NT2/D1 (cell line): ENCODE measurements around the gene MKLN1.

Experiments
- SUZ12 ChIP-seq: IDR thresholded peaks from 2 replicates; pipeline ENCODE4 v1.6.1; 2011; ENCODE audit not compliant: insufficient read length, insufficient read depth; ENCODE audit errors: extremely low read depth
- YY1 ChIP-seq: IDR thresholded peaks from 2 replicates; pipeline ENCODE4 v1.6.1; 2011; ENCODE audit not compliant: insufficient read length, insufficient read depth
- ZNF274 ChIP-seq: IDR thresholded peaks from 2 replicates; pipeline ENCODE4 v1.6.1; 2011; ENCODE audit warnings: mild to moderate bottlenecking, low read depth, low read length

- no peak for TF ChIP-seq YY1
- TF ChIP-seq SUZ12, result no peak
- TF ChIP-seq ZNF274, result no peak
Observed at GRCh38 chr7:131500357-131500756, 172.7 kb downstream of the MKLN1 start.
